Keratinocyte (primary cell): Measurements from ENCODE around the gene SH2D3C. TPM values are rescaled to one million over a fixed set of nuclear protein-coding genes. Genes with fewer than 3 reads are reported as not detected.

Source experiments
- DNase-seq: peaks from one replicate; pipeline ENCODE4 v3.0.0-alpha.2; 2011; ENCODE audit warnings: low read depth, missing footprints, low spot score
- FAIRE-seq: peaks from 2 replicates; lab custom pipeline; 2011; peaks lifted over from hg19 to GRCh38; lab: Jason Lieb, UNC
- H2AFZ ChIP-seq: 2 replicates; pipeline ENCODE4 v1.6.0; 2012; ENCODE audit warnings: low read length, control low read depth, inconsistent platforms; ENCODE audit not compliant: control insufficient read depth
- H3K27ac ChIP-seq: 2 replicates; pipeline ENCODE4 v1.5.1; 2011; ENCODE audit warnings: low read length; ENCODE audit not compliant: control insufficient read depth, insufficient read depth
- H3K27me3 ChIP-seq: 3 replicates; pipeline ENCODE4 v1.6.0; 2011; ENCODE audit warnings: low read length; ENCODE audit not compliant: control insufficient read depth, insufficient read depth; ENCODE audit errors: extremely low read depth
- H3K36me3 ChIP-seq, 2 experiments: 2 replicates in 1 of 2; 3 replicates in 1 of 2; pipeline ENCODE4 v1.5.1; 2011; ENCODE audit warnings: low read length in 2 of 2, mild to moderate bottlenecking in 1 of 2; ENCODE audit not compliant: control insufficient read depth in 2 of 2, insufficient read depth in 2 of 2; ENCODE audit errors: extremely low read depth in 1 of 2
- H3K4me1 ChIP-seq: 3 replicates; pipeline ENCODE4 v1.5.1; 2011; ENCODE audit warnings: low read length; ENCODE audit not compliant: control insufficient read depth, insufficient read depth; ENCODE audit errors: extremely low read depth
- H3K4me2 ChIP-seq: 3 replicates; pipeline ENCODE4 v1.6.0; 2011; ENCODE audit warnings: low read depth, low read length; ENCODE audit not compliant: control insufficient read depth, insufficient read depth; ENCODE audit errors: extremely low read depth
- H3K4me3 ChIP-seq, 3 experiments: fragments of 200-600 bp in 1 of 3; sonication (generic) in 1 of 3; 2 replicates in 2 of 3; 3 replicates in 1 of 3; pipeline ENCODE4 v1.5.1; 2011 to 2016; ENCODE audit warnings: low read length in 3 of 3, mild to moderate bottlenecking in 3 of 3, control low read depth in 2 of 3, inconsistent platforms in 1 of 3, low read depth in 1 of 3, mixed read lengths in 1 of 3, mixed run types in 1 of 3, moderate library complexity in 1 of 3; ENCODE audit not compliant: control insufficient read depth in 2 of 3, insufficient read depth in 2 of 3; ENCODE audit errors: extremely low read depth in 1 of 3
- H3K79me2 ChIP-seq: 2 replicates; pipeline ENCODE4 v1.6.0; 2012; ENCODE audit warnings: low read length; ENCODE audit not compliant: control insufficient read depth, insufficient read depth
- H3K9ac ChIP-seq: 3 replicates; pipeline ENCODE4 v1.6.0; 2011; ENCODE audit warnings: low read length; ENCODE audit not compliant: control insufficient read depth, insufficient read depth; ENCODE audit errors: extremely low read depth
- H3K9me1 ChIP-seq: 3 replicates; pipeline ENCODE4 v1.6.0; 2011; ENCODE audit warnings: low read length; ENCODE audit not compliant: control insufficient read depth, insufficient read depth; ENCODE audit errors: extremely low read depth
- H3K9me3 ChIP-seq: 2 replicates; pipeline ENCODE4 v1.5.1; 2012; ENCODE audit warnings: low read depth, low read length; ENCODE audit not compliant: control insufficient read depth
- H4K20me1 ChIP-seq: 3 replicates; pipeline ENCODE4 v1.6.0; 2011; ENCODE audit warnings: low read length; ENCODE audit not compliant: control insufficient read depth, insufficient read depth; ENCODE audit errors: extremely low read depth
- EZH2 ChIP-seq: IDR thresholded peaks from one replicate; pipeline ENCODE4 v1.6.1; 2012; ENCODE audit warnings: inconsistent platforms, mild to moderate bottlenecking, low read length, moderate library complexity
- dilution Hi-C: fragments of 300-500 bp; cut with MboI; formaldehyde crosslinking; loops from one replicate; pipeline ENCODE4 v1.7.0; 2020; ENCODE audit warnings: low sequenced_read_pairs; ENCODE audit not compliant: extremely low pct_ligation_motif_present
- polyA plus RNA-seq, 5 experiments: library from polyadenylated mRNA; depleted of rRNA in 3 of 5; stranded (reverse) in 3 of 5; stranded (forward) in 1 of 5; unstranded in 1 of 5; fragments of >200 nt; gene quantifications; 1 replicate in 1 of 5; 2 replicates in 3 of 5; 3 replicates in 1 of 5; pipeline versions ENCODE4 v1.2.1 to v1.2.3, GENCODE V29; 2011 to 2012; ENCODE audit warnings: missing spikeins in 2 of 5, low read depth in 1 of 5, low replicate concordance in 1 of 5
- TF ChIP-seq, protein P1 (sequence below), 3 experiments: IDR thresholded peaks in 1 of 3; conservative IDR thresholded peaks in 1 of 3; optimal IDR thresholded peaks in 1 of 3; 2 replicates in 2 of 3; 3 replicates in 1 of 3; pipeline versions ENCODE3 to v1.5.1; 2011; ENCODE audit warnings: low read length in 3 of 3, mild to moderate bottlenecking in 3 of 3, moderate library complexity in 2 of 3, control low read depth in 1 of 3, inconsistent platforms in 1 of 3; ENCODE audit not compliant: insufficient read depth in 2 of 3; ENCODE audit errors: extremely low read depth in 1 of 3

Gene SH2D3C
- polyA plus RNA-seq, 1 donor (not counting 4 experiments of a cell fraction or from before 2014, with no cell fraction given), result 0.12 TPM

DNA sequence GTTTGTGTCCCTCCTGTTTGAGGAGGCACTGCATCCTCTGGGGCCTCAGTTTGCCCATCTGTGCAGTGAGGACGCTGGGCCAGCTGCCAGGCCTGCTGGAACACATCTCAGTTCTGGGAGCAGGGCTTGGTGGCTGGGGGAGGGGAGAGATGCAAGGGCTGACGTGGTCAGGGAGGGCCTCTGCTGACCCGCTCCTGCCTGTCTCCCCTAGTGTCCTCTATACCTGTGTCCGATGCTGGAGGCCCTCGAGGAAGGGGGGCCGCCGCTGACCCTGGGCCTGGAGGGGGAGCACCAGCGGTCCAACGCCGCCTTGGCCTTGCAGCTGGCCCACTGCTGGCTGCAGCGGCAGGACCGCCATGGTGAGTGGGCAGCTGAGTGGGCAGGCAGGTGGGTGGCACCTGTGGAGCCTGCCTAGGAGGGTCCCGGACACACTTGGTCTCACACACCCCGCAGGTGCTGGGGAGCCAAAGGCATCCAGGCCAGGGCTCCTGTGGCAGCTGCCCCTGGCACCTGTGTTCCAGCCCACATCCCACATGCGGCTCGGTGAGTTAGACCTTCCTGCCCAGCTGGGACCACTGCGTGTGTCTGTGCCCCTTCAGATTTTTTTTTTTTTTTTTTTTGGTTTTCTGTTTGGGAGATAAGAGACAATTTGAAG is 30.0 kb upstream of the SH2D3C start:
- H3K9ac ChIP-seq, result no peak overlapping the region
- dilution Hi-C loops, result no loop called here
- H3K79me2 ChIP-seq, result peaks cover 16% of the 10 kb centered on the region
- no peak overlapping the region for H3K4me2 ChIP-seq
- TF ChIP-seq EZH2, result no peak
- TF ChIP-seq, protein P1, sequence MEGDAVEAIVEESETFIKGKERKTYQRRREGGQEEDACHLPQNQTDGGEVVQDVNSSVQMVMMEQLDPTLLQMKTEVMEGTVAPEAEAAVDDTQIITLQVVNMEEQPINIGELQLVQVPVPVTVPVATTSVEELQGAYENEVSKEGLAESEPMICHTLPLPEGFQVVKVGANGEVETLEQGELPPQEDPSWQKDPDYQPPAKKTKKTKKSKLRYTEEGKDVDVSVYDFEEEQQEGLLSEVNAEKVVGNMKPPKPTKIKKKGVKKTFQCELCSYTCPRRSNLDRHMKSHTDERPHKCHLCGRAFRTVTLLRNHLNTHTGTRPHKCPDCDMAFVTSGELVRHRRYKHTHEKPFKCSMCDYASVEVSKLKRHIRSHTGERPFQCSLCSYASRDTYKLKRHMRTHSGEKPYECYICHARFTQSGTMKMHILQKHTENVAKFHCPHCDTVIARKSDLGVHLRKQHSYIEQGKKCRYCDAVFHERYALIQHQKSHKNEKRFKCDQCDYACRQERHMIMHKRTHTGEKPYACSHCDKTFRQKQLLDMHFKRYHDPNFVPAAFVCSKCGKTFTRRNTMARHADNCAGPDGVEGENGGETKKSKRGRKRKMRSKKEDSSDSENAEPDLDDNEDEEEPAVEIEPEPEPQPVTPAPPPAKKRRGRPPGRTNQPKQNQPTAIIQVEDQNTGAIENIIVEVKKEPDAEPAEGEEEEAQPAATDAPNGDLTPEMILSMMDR (optimal IDR thresholded peaks at IDR 0.05 in 1 of 3, IDR thresholded peaks at IDR 0.05 in 1 of 3, conservative IDR thresholded peaks at IDR 0.05 in 1 of 3; ENCODE audit: extremely low read depth in 1 of 3, insufficient read depth in 2 of 3, low read length in 3 of 3), result no peak
- no peaks in the 10 kb centered on the region for H3K27me3 ChIP-seq
- DNase-seq, result no peak
- H3K9me3 ChIP-seq, result no peaks in the 10 kb centered on the region
- H3K27ac ChIP-seq, result no peak overlapping the region
- H3K36me3 ChIP-seq, result peaks cover 44 to 53% of the 10 kb centered on the region in 2 experiments
- no peak overlapping the region for H3K4me3 ChIP-seq
- FAIRE-seq, result no peak
- no peak overlapping the region for H2AFZ ChIP-seq
- peaks cover 28% of the 10 kb centered on the region for H3K4me1 ChIP-seq
- peaks cover 3% of the 10 kb centered on the region for H3K9me1 ChIP-seq
- peaks cover 9% of the 10 kb centered on the region for H4K20me1 ChIP-seq

- H3K9me1 ChIP-seq, result peaks cover 3% of the 10 kb centered on the region
- DNase-seq (no peak), FAIRE-seq (no peak)
- H3K9ac ChIP-seq, result no peak overlapping the region
- H3K27me3 ChIP-seq, result no peaks in the 10 kb centered on the region
- H3K4me3 ChIP-seq, result no peak overlapping the region
- peaks cover 17% of the 10 kb centered on the region for H3K79me2 ChIP-seq
- peaks cover 9% of the 10 kb centered on the region for H4K20me1 ChIP-seq
- no peak overlapping the region for H2AFZ ChIP-seq
- TF ChIP-seq, protein P1 (optimal IDR thresholded peaks at IDR 0.05 in 1 of 3, IDR thresholded peaks at IDR 0.05 in 1 of 3, conservative IDR thresholded peaks at IDR 0.05 in 1 of 3; ENCODE audit: extremely low read depth in 1 of 3, insufficient read depth in 2 of 3, low read length in 3 of 3), result no peak
- TF ChIP-seq EZH2, result no peak
- no peak overlapping the region for H3K4me2 ChIP-seq
- H3K4me1 ChIP-seq, result peaks cover 34% of the 10 kb centered on the region
- H3K27ac ChIP-seq, result no peak overlapping the region
- no peaks in the 10 kb centered on the region for H3K9me3 ChIP-seq
- dilution Hi-C loops, result no loop called here
- H3K36me3 ChIP-seq, result peaks cover 38 to 45% of the 10 kb centered on the region in 2 experiments
Measured at GRCh38 chr9:127806871-127807270, 28.4 kb upstream of the SH2D3C start.
